ENCODE measurements around the gene ALX3.

GRCh38 chr1:110034040-110034450 lies 36.4 kb downstream of the ALX3 start:
- TF ChIP-seq TAF1 (IDR thresholded peaks at IDR 0.05; ENCODE audit: borderline replicate concordance, low read depth, low read length) = 0 out of 2 replicates have a peak, but pooled peaks have one; percentile 25
- TF ChIP-seq POLR2AphosphoS5 (IDR thresholded peaks at IDR 0.05; ENCODE audit: low read depth, low read length) = no peak
